HEK293 (cell line): ENCODE results near the gene TNFRSF25.

Experiments
- CTCF ChIA-PET: fragments of 350-600 bp; formaldehyde crosslinking; extraction: SDS; loops from one replicate; lab custom pipeline; 2021; ENCODE audit warnings: antibody characterized with exemption; lab: Yijun Ruan, JAX
- POLR2A ChIA-PET: fragments of 300-600 bp; formaldehyde crosslinking; extraction: SDS; loops from one replicate; lab custom pipeline; 2020; ENCODE audit warnings: antibody characterized with exemption, inconsistent platforms; lab: Yijun Ruan, JAX
- H3K27ac ChIP-seq: fragments of 200-500 bp; sonication (Bioruptor generic); 2 replicates; pipeline ENCODE4 v1.5.1; 2014; ENCODE audit warnings: low read depth, low read length, control low read depth, inconsistent platforms; ENCODE audit errors: extremely low read depth
- H3K36me3 ChIP-seq, 2 experiments: fragments of 200-500 bp in 1 of 2; sonication (Bioruptor generic) in 1 of 2; 1 replicate in 1 of 2; 2 replicates in 1 of 2; pipeline ENCODE4 v1.5.1; 2014 to 2017; ENCODE audit warnings: inconsistent platforms in 2 of 2, low read length in 2 of 2; ENCODE audit not compliant: control insufficient read depth in 2 of 2, insufficient read depth in 1 of 2
- H3K4me1 ChIP-seq: fragments of 200-500 bp; sonication (Bioruptor generic); 2 replicates; pipeline ENCODE4 v1.5.1; 2014; ENCODE audit warnings: mild to moderate bottlenecking, low read length, inconsistent platforms; ENCODE audit not compliant: control insufficient read depth, insufficient read depth
- H3K4me3 ChIP-seq: 2 replicates; pipeline ENCODE4 v1.5.1; 2011; ENCODE audit warnings: low read depth, mild to moderate bottlenecking, control low read depth, low read length, moderate library complexity
- H3K9me3 ChIP-seq: fragments of 200-500 bp; sonication (Bioruptor generic); 2 replicates; pipeline ENCODE4 v1.5.1; 2014; ENCODE audit warnings: low read depth, low read length, inconsistent platforms; ENCODE audit not compliant: control insufficient read depth, insufficient read depth
- EGR2 ChIP-seq: fragments of 450-650 bp; formaldehyde crosslinking; IDR thresholded peaks from 2 replicates; pipeline ENCODE4 v1.5.1; 2016; ENCODE audit warnings: low read depth, missing biosample characterization, missing genetic modification characterization
- FEZF1 ChIP-seq: fragments of 450-650 bp; formaldehyde crosslinking; IDR thresholded peaks from 2 replicates; pipeline ENCODE4 v1.5.1; 2016; ENCODE audit warnings: missing biosample characterization, missing genetic modification characterization
- INSM2 ChIP-seq: fragments of 450-650 bp; formaldehyde crosslinking; IDR thresholded peaks from 2 replicates; pipeline ENCODE4 v1.5.1; 2016; ENCODE audit warnings: missing biosample characterization, missing genetic modification characterization
- PATZ1 ChIP-seq: fragments of 450-650 bp; formaldehyde crosslinking; IDR thresholded peaks from 2 replicates; pipeline ENCODE4 v1.5.1; 2016; ENCODE audit warnings: missing biosample characterization, missing genetic modification characterization
- ZBTB17 ChIP-seq: fragments of 450-650 bp; formaldehyde crosslinking; IDR thresholded peaks from 2 replicates; pipeline ENCODE4 v1.5.1; 2016; ENCODE audit warnings: missing biosample characterization, missing genetic modification characterization
- ZBTB48 ChIP-seq: fragments of 450-650 bp; formaldehyde crosslinking; IDR thresholded peaks from 2 replicates; pipeline ENCODE4 v1.5.1; 2016; ENCODE audit warnings: missing biosample characterization, missing genetic modification characterization
- ZFP37 ChIP-seq: fragments of 450-650 bp; formaldehyde crosslinking; IDR thresholded peaks from 2 replicates; pipeline ENCODE4 v1.5.1; 2016; ENCODE audit warnings: missing biosample characterization, missing genetic modification characterization
- ZNF121 ChIP-seq: fragments of 450-650 bp; formaldehyde crosslinking; IDR thresholded peaks from 2 replicates; pipeline ENCODE4 v1.5.1; 2016; ENCODE audit warnings: missing biosample characterization, missing genetic modification characterization
- ZNF155 ChIP-seq: fragments of 450-650 bp; formaldehyde crosslinking; IDR thresholded peaks from 2 replicates; pipeline ENCODE4 v1.5.1; 2016; ENCODE audit warnings: missing biosample characterization, missing genetic modification characterization
- ZNF510 ChIP-seq: fragments of 450-650 bp; formaldehyde crosslinking; IDR thresholded peaks from 2 replicates; pipeline ENCODE4 v1.5.1; 2018; ENCODE audit warnings: mild to moderate bottlenecking, missing genetic modification characterization, missing biosample characterization; ENCODE audit not compliant: insufficient replicate concordance
- ZNF626 ChIP-seq: fragments of 450-650 bp; sonication (Bioruptor Pico); formaldehyde crosslinking; IDR thresholded peaks from 2 replicates; pipeline ENCODE4 v1.5.1; 2018; ENCODE audit warnings: missing biosample characterization, missing genetic modification characterization, inconsistent platforms
- ZNF664 ChIP-seq: fragments of 450-650 bp; formaldehyde crosslinking; IDR thresholded peaks from 2 replicates; pipeline ENCODE4 v1.5.1; 2016; ENCODE audit warnings: missing biosample characterization, missing genetic modification characterization
- TF ChIP-seq, protein P1 (sequence below): fragments of 450-650 bp; formaldehyde crosslinking; IDR thresholded peaks from 2 replicates; pipeline ENCODE4 v1.5.1; 2016; ENCODE audit warnings: missing biosample characterization, missing genetic modification characterization
- TF ChIP-seq, protein P2 (sequence below): fragments of 450-650 bp; formaldehyde crosslinking; IDR thresholded peaks from 2 replicates; pipeline ENCODE4 v1.5.1; 2016; ENCODE audit warnings: missing biosample characterization, missing genetic modification characterization
- TF ChIP-seq, protein P3 (sequence below): fragments of 450-650 bp; formaldehyde crosslinking; IDR thresholded peaks from 2 replicates; pipeline ENCODE4 v1.5.1; 2016; ENCODE audit warnings: missing biosample characterization, missing genetic modification characterization
- TF ChIP-seq, protein P4 (sequence below): fragments of 450-650 bp; formaldehyde crosslinking; IDR thresholded peaks from 2 replicates; pipeline ENCODE4 v1.5.1; 2016; ENCODE audit warnings: missing biosample characterization, missing genetic modification characterization, borderline replicate concordance

Gene TNFRSF25

GRCh38 chr1:6416906-6417305 is 49.1 kb downstream of the TNFRSF25 start:
- Histone ChIP-seq H3K4me3 (no peak overlapping the region), H3K4me1 (no peaks in the 10 kb centered on the region; the same call in 1 of the 2 replicates), H3K27ac (no peak overlapping the region), H3K36me3 (no peaks in the 10 kb centered on the region), H3K9me3 (no peaks in the 10 kb centered on the region)
- ChIA-PET POLR2A (no interaction called here), CTCF (interaction anchor here (0.5 to 1.9 kb wide), 3 partner anchors 12 to 176 kb away, joined by 3 to 10 read pairs (median 7); no protein-coding TSS in a partner anchor)
- TF ChIP-seq ZNF510 (tag by site-specific recombination) = no peak
- TF ChIP-seq FEZF1 = no peak
- TF ChIP-seq ZNF155 (tag by site-specific recombination) = no peak
- TF ChIP-seq ZBTB48 (tag by site-specific recombination) = no peak
- TF ChIP-seq, protein P1, sequence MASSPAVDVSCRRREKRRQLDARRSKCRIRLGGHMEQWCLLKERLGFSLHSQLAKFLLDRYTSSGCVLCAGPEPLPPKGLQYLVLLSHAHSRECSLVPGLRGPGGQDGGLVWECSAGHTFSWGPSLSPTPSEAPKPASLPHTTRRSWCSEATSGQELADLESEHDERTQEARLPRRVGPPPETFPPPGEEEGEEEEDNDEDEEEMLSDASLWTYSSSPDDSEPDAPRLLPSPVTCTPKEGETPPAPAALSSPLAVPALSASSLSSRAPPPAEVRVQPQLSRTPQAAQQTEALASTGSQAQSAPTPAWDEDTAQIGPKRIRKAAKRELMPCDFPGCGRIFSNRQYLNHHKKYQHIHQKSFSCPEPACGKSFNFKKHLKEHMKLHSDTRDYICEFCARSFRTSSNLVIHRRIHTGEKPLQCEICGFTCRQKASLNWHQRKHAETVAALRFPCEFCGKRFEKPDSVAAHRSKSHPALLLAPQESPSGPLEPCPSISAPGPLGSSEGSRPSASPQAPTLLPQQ (tag by site-specific recombination) = no peak

DNA sequence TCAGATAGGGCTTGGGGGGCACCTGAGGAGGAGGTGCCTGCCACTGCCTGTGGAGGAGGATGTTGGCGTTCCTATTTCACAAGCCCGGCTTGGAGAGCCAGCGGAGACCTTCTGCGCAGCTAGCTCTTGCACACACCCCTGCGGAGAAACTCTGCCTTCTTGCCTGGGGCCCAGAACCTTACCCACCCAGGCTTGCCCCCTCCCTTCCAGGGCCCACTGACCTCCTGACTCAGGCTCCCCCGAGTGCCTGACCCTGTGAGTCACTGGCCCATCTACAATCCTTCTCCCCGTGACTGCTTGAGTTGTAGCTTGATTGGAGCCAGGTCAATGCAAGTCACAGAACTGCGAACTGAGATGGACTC is 49.7 kb downstream of the TNFRSF25 start:
- no peaks in the 10 kb centered on the region for H3K9me3 ChIP-seq
- no peaks in the 10 kb centered on the region; the same call in 1 of the 2 replicates for H3K4me1 ChIP-seq
- CTCF ChIA-PET = interaction anchor here (0.5 to 4.5 kb wide), 4 partner anchors 7 to 176 kb away, joined by 3 to 33 read pairs (median 6); no protein-coding TSS in a partner anchor
- H3K36me3 ChIP-seq = no peaks in the 10 kb centered on the region
- POLR2A ChIA-PET = no interaction called here
- no peak overlapping the region for H3K27ac ChIP-seq
- 0 out of 2 replicates have a peak, but pooled peaks have one; percentile 21 for TF ChIP-seq ZNF664 (tag by site-specific recombination)
- TF ChIP-seq ZFP37 (tag by site-specific recombination) = no peak
- TF ChIP-seq, all 188 proteins: peak for 1
- no peak overlapping the region for H3K4me3 ChIP-seq

DNA sequence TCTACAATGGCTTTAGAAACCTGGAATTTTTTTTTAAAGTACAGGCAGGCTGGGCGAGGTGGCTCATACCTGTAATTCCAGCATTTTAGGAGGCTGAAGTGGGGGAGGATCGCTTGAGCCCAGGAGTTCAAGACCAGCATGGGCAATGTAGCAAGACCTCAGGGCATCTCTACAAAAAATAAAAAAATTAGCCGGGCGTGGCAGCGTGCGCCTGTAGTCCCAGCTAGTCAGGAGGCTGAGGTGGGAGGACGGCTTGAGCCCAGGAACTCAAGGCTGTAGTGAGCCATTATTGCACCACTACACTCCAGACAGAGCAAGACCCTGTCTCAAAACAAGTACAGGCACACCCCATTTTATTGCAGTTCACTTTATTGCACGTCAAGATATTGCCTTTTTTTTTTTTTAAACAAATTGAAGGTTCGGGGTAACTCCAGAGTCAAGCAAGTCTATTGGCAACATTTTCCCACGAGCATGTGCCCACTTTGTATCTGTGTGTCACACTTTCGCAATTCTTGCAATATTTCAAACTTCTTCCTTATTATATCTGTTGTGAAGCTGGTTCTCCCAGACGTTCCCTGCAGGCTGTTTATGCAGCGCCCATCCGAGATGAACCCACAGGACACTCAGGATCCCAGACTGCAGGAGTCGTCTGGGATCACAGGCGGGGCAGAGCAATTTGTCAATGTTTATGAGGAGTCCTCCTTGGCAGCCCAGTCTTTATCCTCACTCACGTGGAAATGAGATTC is 50.9 kb downstream of the TNFRSF25 start:
- Histone ChIP-seq H3K27ac (peak overlapping the region; percentile 26; the same call in 1 of the 2 replicates), H3K4me3 (no peak overlapping the region), H3K9me3 (no peaks in the 10 kb centered on the region)
- CTCF ChIA-PET = interaction anchor here (0.6 to 4.6 kb wide), 21 partner anchors 8 to 1606 kb away, joined by 3 to 33 read pairs (median 5); partner anchors contain the start of gene PLEKHG5
- 0 out of 2 replicates have a peak, but pooled peaks have one; percentile 12 for TF ChIP-seq ZBTB17
- TF ChIP-seq INSM2 (tag by site-specific recombination) = no peak
- TF ChIP-seq, all 188 proteins: peak for 1
- Histone ChIP-seq H3K4me1 (no peaks in the 10 kb centered on the region; the same call in 1 of the 2 replicates), H3K36me3 (no peaks in the 10 kb centered on the region)
- POLR2A ChIA-PET = interaction anchor here (1.8 kb wide), 1 partner anchor 8 kb away, joined by 4 read pairs; no protein-coding TSS in a partner anchor

DNA sequence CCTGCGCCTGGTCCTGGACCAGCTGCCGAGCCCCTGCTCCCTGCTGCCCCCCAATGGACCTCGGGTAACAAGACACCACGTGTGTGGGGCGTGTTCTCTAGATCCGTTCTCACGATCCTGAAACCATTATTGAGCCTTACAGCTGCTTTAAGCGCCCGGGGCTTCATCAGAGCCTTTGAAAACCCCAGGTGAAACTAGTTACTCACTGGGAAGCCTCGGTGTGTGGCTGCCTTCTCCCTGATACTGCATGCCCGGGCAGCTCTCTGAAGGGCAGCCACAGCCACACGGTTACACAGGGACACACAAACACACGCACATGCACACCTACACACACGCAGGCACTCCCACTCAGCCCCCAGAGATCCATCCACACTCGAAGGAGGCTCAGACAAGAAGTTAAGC is 51.5 kb downstream of the TNFRSF25 start:
- Histone ChIP-seq H3K4me3 (no peak overlapping the region), H3K4me1 (no peaks in the 10 kb centered on the region; the same call in 1 of the 2 replicates), H3K36me3 (no peaks in the 10 kb centered on the region), H3K27ac (peak overlapping the region; percentile 26; the same call in 1 of the 2 replicates), H3K9me3 (no peaks in the 10 kb centered on the region)
- ChIA-PET POLR2A (interaction anchor here (1.8 kb wide), 1 partner anchor 9 kb away, joined by 4 read pairs; no protein-coding TSS in a partner anchor), CTCF (interaction anchor here (0.6 to 4.6 kb wide), 22 partner anchors 9 to 1607 kb away, joined by 3 to 33 read pairs (median 4); partner anchors contain the start of genes ACOT7 and PLEKHG5)
- TF ChIP-seq ZNF121 (tag by site-specific recombination) (no peak), EGR2 (tag by site-specific recombination) (peak; percentile 91), PATZ1 (no peak), ZNF626 (tag by site-specific recombination) (no peak)
- TF ChIP-seq, protein P2, sequence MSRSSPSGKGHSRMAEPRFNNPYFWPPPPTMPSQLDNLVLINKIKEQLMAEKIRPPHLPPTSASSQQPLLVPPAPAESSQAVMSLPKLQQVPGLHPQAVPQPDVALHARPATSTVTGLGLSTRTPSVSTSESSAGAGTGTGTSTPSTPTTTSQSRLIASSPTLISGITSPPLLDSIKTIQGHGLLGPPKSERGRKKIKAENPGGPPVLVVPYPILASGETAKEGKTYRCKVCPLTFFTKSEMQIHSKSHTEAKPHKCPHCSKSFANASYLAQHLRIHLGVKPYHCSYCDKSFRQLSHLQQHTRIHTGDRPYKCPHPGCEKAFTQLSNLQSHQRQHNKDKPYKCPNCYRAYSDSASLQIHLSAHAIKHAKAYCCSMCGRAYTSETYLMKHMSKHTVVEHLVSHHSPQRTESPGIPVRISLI = no peak
- TF ChIP-seq, protein P3, sequence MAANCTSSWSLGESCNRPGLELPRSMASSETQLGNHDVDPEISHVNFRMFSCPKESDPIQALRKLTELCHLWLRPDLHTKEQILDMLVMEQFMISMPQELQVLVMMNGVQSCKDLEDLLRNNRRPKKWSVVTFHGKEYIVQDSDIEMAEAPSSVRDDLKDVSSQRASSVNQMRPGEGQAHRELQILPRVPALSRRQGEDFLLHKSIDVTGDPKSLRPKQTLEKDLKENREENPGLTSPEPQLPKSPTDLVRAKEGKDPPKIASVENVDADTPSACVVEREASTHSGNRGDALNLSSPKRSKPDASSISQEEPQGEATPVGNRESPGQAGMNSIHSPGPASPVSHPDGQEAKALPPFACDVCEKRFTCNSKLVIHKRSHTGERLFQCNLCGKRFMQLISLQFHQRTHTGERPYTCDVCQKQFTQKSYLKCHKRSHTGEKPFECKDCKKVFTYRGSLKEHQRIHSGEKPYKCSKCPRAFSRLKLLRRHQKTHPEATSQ = no peak
- TF ChIP-seq, protein P4, sequence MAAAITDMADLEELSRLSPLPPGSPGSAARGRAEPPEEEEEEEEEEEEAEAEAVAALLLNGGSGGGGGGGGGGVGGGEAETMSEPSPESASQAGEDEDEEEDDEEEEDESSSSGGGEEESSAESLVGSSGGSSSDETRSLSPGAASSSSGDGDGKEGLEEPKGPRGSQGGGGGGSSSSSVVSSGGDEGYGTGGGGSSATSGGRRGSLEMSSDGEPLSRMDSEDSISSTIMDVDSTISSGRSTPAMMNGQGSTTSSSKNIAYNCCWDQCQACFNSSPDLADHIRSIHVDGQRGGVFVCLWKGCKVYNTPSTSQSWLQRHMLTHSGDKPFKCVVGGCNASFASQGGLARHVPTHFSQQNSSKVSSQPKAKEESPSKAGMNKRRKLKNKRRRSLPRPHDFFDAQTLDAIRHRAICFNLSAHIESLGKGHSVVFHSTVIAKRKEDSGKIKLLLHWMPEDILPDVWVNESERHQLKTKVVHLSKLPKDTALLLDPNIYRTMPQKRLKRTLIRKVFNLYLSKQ (tag by site-specific recombination) = no peak
